ENCODE results near the gene CCDC60. TPM values are rescaled to one million over a fixed set of nuclear protein-coding genes. Genes with fewer than 3 reads are reported as not detected.

CCDC60 gene
- total RNA-seq, 4 donors from 2014 or later = 0.64 to 10.6 (median 2.1) TPM

DNA sequence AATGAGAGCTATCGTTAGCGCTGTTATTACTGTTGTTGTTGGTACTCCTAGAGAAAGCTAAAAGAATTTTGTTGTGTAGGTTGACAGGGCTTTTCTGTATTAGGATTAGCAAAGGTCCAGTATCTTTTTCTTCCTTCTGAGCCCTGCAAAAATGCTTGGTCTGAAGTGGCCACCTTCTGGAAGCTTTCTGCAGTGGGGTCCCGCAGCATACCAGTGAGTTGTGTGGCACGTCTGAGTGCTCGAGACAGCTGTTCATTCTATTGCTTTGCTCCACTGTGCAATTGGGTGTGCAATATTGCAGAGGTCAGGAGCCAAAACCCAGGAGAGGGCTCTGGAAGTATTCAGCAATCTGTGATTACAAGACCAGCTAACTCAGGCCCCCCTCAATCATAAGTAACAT lies 57.1 kb downstream of the CCDC60 start:
- Histone ChIP-seq H3K4me1 (no peaks in the 10 kb centered on the region), H3K27me3 (no peaks in the 10 kb centered on the region), H3K9me3 (no peaks in the 10 kb centered on the region), H3K4me3 (no peak overlapping the region), H3K27ac (no peak overlapping the region), H3K36me3 (no peaks in the 10 kb centered on the region)
- intact Hi-C loops (cut with DNase I) = no loop called here
- DNase-seq = no peak
- TF ChIP-seq POLR2A (IDR thresholded peaks at IDR 0.05) = no peak
- TF ChIP-seq, protein P1, sequence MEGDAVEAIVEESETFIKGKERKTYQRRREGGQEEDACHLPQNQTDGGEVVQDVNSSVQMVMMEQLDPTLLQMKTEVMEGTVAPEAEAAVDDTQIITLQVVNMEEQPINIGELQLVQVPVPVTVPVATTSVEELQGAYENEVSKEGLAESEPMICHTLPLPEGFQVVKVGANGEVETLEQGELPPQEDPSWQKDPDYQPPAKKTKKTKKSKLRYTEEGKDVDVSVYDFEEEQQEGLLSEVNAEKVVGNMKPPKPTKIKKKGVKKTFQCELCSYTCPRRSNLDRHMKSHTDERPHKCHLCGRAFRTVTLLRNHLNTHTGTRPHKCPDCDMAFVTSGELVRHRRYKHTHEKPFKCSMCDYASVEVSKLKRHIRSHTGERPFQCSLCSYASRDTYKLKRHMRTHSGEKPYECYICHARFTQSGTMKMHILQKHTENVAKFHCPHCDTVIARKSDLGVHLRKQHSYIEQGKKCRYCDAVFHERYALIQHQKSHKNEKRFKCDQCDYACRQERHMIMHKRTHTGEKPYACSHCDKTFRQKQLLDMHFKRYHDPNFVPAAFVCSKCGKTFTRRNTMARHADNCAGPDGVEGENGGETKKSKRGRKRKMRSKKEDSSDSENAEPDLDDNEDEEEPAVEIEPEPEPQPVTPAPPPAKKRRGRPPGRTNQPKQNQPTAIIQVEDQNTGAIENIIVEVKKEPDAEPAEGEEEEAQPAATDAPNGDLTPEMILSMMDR (IDR thresholded peaks at IDR 0.05) = no peak
- 75 to 81% methylated on average over 5 of the region's 5 CpGs for WGBS, 2 donors

DNA sequence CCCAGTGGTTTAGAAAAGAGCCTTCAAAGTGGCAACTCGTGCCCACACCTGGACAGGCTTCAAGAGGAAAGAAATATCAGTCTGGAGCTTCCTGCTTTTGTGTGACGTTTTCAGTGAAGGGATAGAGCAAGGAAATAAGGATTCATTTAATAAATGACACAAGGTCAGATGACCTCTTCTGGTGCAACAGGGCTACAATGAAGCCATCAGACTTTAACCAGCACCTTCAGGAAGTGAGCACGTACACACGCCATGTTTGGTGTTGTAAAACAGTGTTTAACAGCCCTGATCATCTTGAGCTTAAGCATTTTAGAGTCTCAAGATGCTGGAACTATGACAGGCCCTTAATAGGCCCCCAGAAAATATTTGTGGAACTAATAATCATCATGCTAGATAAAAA lies 59.1 kb downstream of the CCDC60 start:
- no peak for TF ChIP-seq POLR2A (IDR thresholded peaks at IDR 0.05)
- TF ChIP-seq, protein P1 (IDR thresholded peaks at IDR 0.05) = no peak
- Histone ChIP-seq H3K27ac (no peak overlapping the region), H3K36me3 (no peaks in the 10 kb centered on the region), H3K4me1 (no peaks in the 10 kb centered on the region), H3K27me3 (no peaks in the 10 kb centered on the region), H3K4me3 (no peak overlapping the region), H3K9me3 (no peaks in the 10 kb centered on the region)
- 50 to 52% methylated on average over 4 of the region's 4 CpGs for WGBS, 2 donors
- no peak for DNase-seq
- intact Hi-C loops (cut with DNase I) = no loop called here

DNA sequence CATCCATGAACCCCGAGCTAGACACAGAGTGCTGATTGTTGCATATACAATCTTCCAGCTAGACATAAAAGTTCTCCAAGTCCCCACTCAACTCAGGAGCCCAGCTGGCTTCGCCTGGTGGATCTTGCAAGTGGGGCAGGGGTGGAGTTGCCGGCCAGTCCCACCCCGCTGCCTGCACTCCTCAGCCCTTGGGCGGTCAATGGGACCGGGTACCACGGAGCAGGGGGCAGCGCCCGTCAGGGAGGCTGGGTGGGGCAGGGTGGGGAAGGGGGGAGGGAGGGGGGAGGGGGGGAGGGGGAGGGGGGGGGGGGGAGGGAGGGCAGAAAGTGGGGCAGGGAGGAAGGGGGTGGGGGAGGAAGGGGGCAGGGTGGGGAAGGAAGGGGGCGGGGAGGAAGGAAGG lies 63.0 kb downstream of the CCDC60 start:
- intact Hi-C loops (cut with DNase I) = no loop called here
- H3K27ac ChIP-seq = no peak overlapping the region
- no peaks in the 10 kb centered on the region for H3K9me3 ChIP-seq
- H3K36me3 ChIP-seq = no peaks in the 10 kb centered on the region
- DNase-seq = no peak
- no peaks in the 10 kb centered on the region for H3K27me3 ChIP-seq
- 80 to 90% methylated on average over 1 of the region's 10 CpGs for WGBS, 2 donors
- TF ChIP-seq, protein P1 (IDR thresholded peaks at IDR 0.05) = no peak
- TF ChIP-seq POLR2A (IDR thresholded peaks at IDR 0.05) = no peak
- H3K4me3 ChIP-seq = no peak overlapping the region
- H3K4me1 ChIP-seq = peaks cover 0 to 4% (median 0%) of the 10 kb centered on the region in 3 donors

DNA sequence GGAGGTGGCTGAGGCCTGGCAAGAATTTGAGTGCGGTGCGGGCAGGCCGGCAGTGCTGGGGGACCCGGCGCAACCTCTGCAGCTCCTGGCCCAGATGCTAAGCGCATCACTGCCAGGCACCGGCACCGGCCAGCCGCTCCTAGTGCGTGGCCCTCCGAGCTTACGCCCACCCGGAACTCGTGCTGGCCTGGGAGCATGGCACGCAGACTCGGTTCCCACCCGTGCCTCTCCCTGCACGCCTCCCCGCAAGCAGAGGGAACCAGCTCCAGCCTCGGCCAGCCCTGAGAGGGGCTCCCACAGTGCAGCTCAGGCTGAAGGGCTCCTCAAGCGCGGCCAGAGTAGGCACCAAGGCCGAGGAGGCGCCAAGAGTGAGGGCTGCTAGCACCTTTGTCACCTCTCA lies 63.7 kb downstream of the CCDC60 start:
- DNase-seq = no peak
- no peak overlapping the region for H3K4me3 ChIP-seq
- no peaks in the 10 kb centered on the region for H3K27me3 ChIP-seq
- no peak overlapping the region for H3K27ac ChIP-seq
- intact Hi-C loops (cut with DNase I) = no loop called here
- H3K36me3 ChIP-seq = no peaks in the 10 kb centered on the region
- 98 to 100% methylated on average over 4 to 6 of the region's 24 CpGs for WGBS, 2 donors
- no peaks in the 10 kb centered on the region for H3K9me3 ChIP-seq
- TF ChIP-seq, protein P1 (IDR thresholded peaks at IDR 0.05) = no peak
- TF ChIP-seq POLR2A (IDR thresholded peaks at IDR 0.05) = no peak
- H3K4me1 ChIP-seq = peaks cover 0 to 4% (median 0%) of the 10 kb centered on the region in 3 donors

DNA sequence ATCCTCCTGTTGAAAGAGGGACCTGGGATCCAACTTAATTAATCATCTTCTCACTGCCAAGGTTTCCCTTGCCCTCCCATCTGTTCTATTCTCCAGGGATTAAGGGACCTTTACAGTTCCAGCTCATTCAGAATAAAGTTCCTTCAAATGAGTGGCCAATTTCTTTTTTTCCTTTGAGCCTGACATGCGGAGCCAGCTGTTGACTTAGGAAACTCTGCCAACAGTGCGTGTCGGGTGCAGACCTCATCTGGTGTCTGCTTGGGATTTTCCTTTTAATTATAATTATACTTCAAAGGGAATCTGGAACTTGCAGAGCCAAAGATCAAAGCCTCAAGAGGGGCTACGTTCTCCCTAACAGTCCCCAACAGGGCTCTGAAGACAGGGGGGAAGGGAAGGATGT lies 64.8 kb downstream of the CCDC60 start:
- DNase-seq = no peak
- Histone ChIP-seq H3K36me3 (no peaks in the 10 kb centered on the region), H3K27me3 (no peaks in the 10 kb centered on the region), H3K4me3 (no peak overlapping the region), H3K27ac (no peak overlapping the region), H3K4me1 (peaks cover 0 to 4% (median 0%) of the 10 kb centered on the region in 3 donors), H3K9me3 (no peaks in the 10 kb centered on the region)
- intact Hi-C loops (cut with DNase I) = no loop called here
- WGBS, 2 donors = 10 to 27% methylated on average over 4 of the region's 4 CpGs
- no peak for TF ChIP-seq POLR2A (IDR thresholded peaks at IDR 0.05)
- TF ChIP-seq, protein P1 (IDR thresholded peaks at IDR 0.05) = no peak
